BLaER1 treated with 17β-estradiol and CSF1 and Interleukin-3, amounts not matched to agents 10 nM and 100 nM (cell line): ENCODE data around the gene ACE.

Experiments
- H3K27ac ChIP-seq, 11 experiments: shearing (Covaris generic); formaldehyde crosslinking; 2 replicates each; pipeline ENCODE4 v1.8.1; 2022
- H3K27me3 ChIP-seq, 11 experiments: shearing (Covaris generic); formaldehyde crosslinking; 2 replicates each; pipeline ENCODE4 v1.8.1; 2022
- H3K36me3 ChIP-seq, 11 experiments: shearing (Covaris generic); formaldehyde crosslinking; 2 replicates each; pipeline ENCODE4 v1.8.1; 2022
- H3K4me1 ChIP-seq, 10 experiments: shearing (Covaris generic); formaldehyde crosslinking; 2 replicates each; pipeline ENCODE4 v1.8.1; 2022
- H3K4me2 ChIP-seq, 11 experiments: shearing (Covaris generic); formaldehyde crosslinking; 2 replicates each; pipeline ENCODE4 v1.8.1; 2022
- H3K4me3 ChIP-seq, 10 experiments: shearing (Covaris generic); formaldehyde crosslinking; 2 replicates each; pipeline ENCODE4 v1.8.1; 2022
- H3K9ac ChIP-seq, 11 experiments: shearing (Covaris generic); formaldehyde crosslinking; 2 replicates each; pipeline ENCODE4 v1.8.1; 2022
- H3K9me3 ChIP-seq, 11 experiments: shearing (Covaris generic); formaldehyde crosslinking; replicated peaks in 1 of 11; 2 replicates each; pipeline ENCODE4 v1.8.1; 2022
- H4K20me1 ChIP-seq, 11 experiments: shearing (Covaris generic); formaldehyde crosslinking; 2 replicates each; pipeline ENCODE4 v1.8.1; 2022
- Cebpa-rat ChIP-seq, 11 experiments: shearing (Covaris generic); IDR thresholded peaks; 2 replicates each; pipeline ENCODE4 v1.8.1; 2022

The ACE gene

GRCh38 chr17:63441654-63442053 lies 35.2 kb upstream of the ACE start:
- Histone ChIP-seq H4K20me1 (no peaks in the 10 kb centered on the region), H3K4me1 (peaks cover 32 to 72% (median 49%) of the 10 kb centered on the region in 10 experiments), H3K27ac (peak overlapping the region in 2 of 11 experiments; percentile 68 to 83; a peak in 2 of 22 replicates), H3K27me3 (peaks cover 0 to 32% (median 24%) of the 10 kb centered on the region in 11 experiments; a peak in 18 of 22 replicates), H3K4me2 (peak overlapping the region in 3 of 11 experiments; percentile 87 to 93 (median 92); a peak in 5 of 22 replicates), H3K9me3 (no peaks in the 10 kb centered on the region), H3K4me3 (no peak overlapping the region), H3K36me3 (no peaks in the 10 kb centered on the region), H3K9ac (no peak overlapping the region)
- TF ChIP-seq Cebpa-rat (IDR thresholded peaks at IDR 0.05) = no peak

GRCh38 chr17:63442074-63442473 lies 34.8 kb upstream of the ACE start:
- H3K27me3 ChIP-seq = peaks cover 0 to 36% (median 24%) of the 10 kb centered on the region in 11 experiments; a peak in 18 of 22 replicates
- peak overlapping the region in 4 of 11 experiments; percentile 1 to 93 (median 50); a peak in 6 of 22 replicates for H3K4me2 ChIP-seq
- no peak for TF ChIP-seq Cebpa-rat (IDR thresholded peaks at IDR 0.05)
- no peaks in the 10 kb centered on the region for H4K20me1 ChIP-seq
- H3K4me1 ChIP-seq = peaks cover 32 to 72% (median 48%) of the 10 kb centered on the region in 10 experiments
- H3K27ac ChIP-seq = peak overlapping the region in 2 of 11 experiments; percentile 68 to 83; a peak in 2 of 22 replicates
- H3K9me3 ChIP-seq = no peaks in the 10 kb centered on the region
- no peaks in the 10 kb centered on the region for H3K36me3 ChIP-seq
- H3K4me3 ChIP-seq = no peak overlapping the region
- H3K9ac ChIP-seq = no peak overlapping the region

- H3K4me1 ChIP-seq = peaks cover 34 to 73% (median 53%) of the 10 kb centered on the region in 10 experiments
- H3K27ac ChIP-seq = no peak overlapping the region; a peak in 1 of 22 replicates
- no peaks in the 10 kb centered on the region for H3K9me3 ChIP-seq
- H3K4me3 ChIP-seq = no peak overlapping the region
- H3K4me2 ChIP-seq = peak overlapping the region in 3 of 11 experiments; percentile 1 to 93 (median 13); a peak in 4 of 22 replicates
- H3K36me3 ChIP-seq = no peaks in the 10 kb centered on the region
- H4K20me1 ChIP-seq = no peaks in the 10 kb centered on the region
- TF ChIP-seq Cebpa-rat (IDR thresholded peaks at IDR 0.05) = no peak
- H3K27me3 ChIP-seq = peaks cover 0 to 37% (median 24%) of the 10 kb centered on the region in 11 experiments; a peak in 18 of 22 replicates
- H3K9ac ChIP-seq = no peak overlapping the region
Observed at GRCh38 chr17:63442549-63443035, 34.3 kb upstream of the ACE start.

- H3K27me3 ChIP-seq = peaks cover 0 to 37% (median 24%) of the 10 kb centered on the region in 11 experiments; a peak in 18 of 22 replicates
- H3K4me2 ChIP-seq = peak overlapping the region in 1 of 11 experiments; percentile 93; a peak in 2 of 22 replicates
- H3K4me1 ChIP-seq = peaks cover 39 to 75% (median 55%) of the 10 kb centered on the region in 10 experiments
- no peak overlapping the region for H3K9ac ChIP-seq
- H4K20me1 ChIP-seq = no peaks in the 10 kb centered on the region
- H3K4me3 ChIP-seq = no peak overlapping the region
- no peaks in the 10 kb centered on the region for H3K9me3 ChIP-seq
- H3K36me3 ChIP-seq = no peaks in the 10 kb centered on the region
- H3K27ac ChIP-seq = no peak overlapping the region
- no peak for TF ChIP-seq Cebpa-rat (IDR thresholded peaks at IDR 0.05)
Observed at GRCh38 chr17:63443053-63443452, 33.8 kb upstream of the ACE start.

GRCh38 chr17:63444457-63444856 lies 32.4 kb upstream of the ACE start:
- Histone ChIP-seq H3K27me3 (peaks cover 0 to 37% (median 24%) of the 10 kb centered on the region in 11 experiments; a peak in 18 of 22 replicates), H3K4me2 (peak overlapping the region in 3 of 11 experiments; percentile 7 to 98 (median 40); a peak in 1 of 22 replicates), H3K27ac (no peak overlapping the region), H3K36me3 (no peaks in the 10 kb centered on the region), H3K9me3 (no peaks in the 10 kb centered on the region), H4K20me1 (no peaks in the 10 kb centered on the region), H3K4me1 (peaks cover 41 to 73% (median 51%) of the 10 kb centered on the region in 10 experiments), H3K9ac (no peak overlapping the region), H3K4me3 (no peak overlapping the region)
- no peak for TF ChIP-seq Cebpa-rat (IDR thresholded peaks at IDR 0.05)

GRCh38 chr17:63445065-63445464 lies 31.8 kb upstream of the ACE start:
- no peaks in the 10 kb centered on the region for H3K36me3 ChIP-seq
- peaks cover 38 to 73% (median 51%) of the 10 kb centered on the region in 10 experiments for H3K4me1 ChIP-seq
- H3K4me2 ChIP-seq = peak overlapping the region in 6 of 11 experiments; percentile 40 to 100 (median 98); a peak in 7 of 22 replicates
- TF ChIP-seq Cebpa-rat (IDR thresholded peaks at IDR 0.05) = no peak
- peaks cover 0 to 37% (median 24%) of the 10 kb centered on the region in 11 experiments; a peak in 18 of 22 replicates for H3K27me3 ChIP-seq
- no peaks in the 10 kb centered on the region for H3K9me3 ChIP-seq
- H3K27ac ChIP-seq = no peak overlapping the region
- no peaks in the 10 kb centered on the region for H4K20me1 ChIP-seq
- H3K9ac ChIP-seq = no peak overlapping the region
- H3K4me3 ChIP-seq = no peak overlapping the region; a peak in 1 of 20 replicates

- H3K9ac ChIP-seq = peak overlapping the region; percentile 79 to 92 (median 86)
- peaks cover 40 to 73% (median 51%) of the 10 kb centered on the region in 10 experiments for H3K4me1 ChIP-seq
- H4K20me1 ChIP-seq = no peaks in the 10 kb centered on the region
- peak overlapping the region; percentile 54 to 75 (median 66); a peak in 19 of 20 replicates for H3K4me3 ChIP-seq
- H3K9me3 ChIP-seq = no peaks in the 10 kb centered on the region
- TF ChIP-seq Cebpa-rat (IDR thresholded peaks at IDR 0.05) = no peak
- peak overlapping the region in 9 of 11 experiments; percentile 23 to 97 (median 90); a peak in 16 of 22 replicates for H3K27ac ChIP-seq
- peaks cover 0 to 41% (median 24%) of the 10 kb centered on the region in 11 experiments; a peak in 18 of 22 replicates for H3K27me3 ChIP-seq
- peak overlapping the region; percentile 93 to 100 (median 98) for H3K4me2 ChIP-seq
- H3K36me3 ChIP-seq = no peaks in the 10 kb centered on the region
Observed at GRCh38 chr17:63445571-63445953, 31.3 kb upstream of the ACE start.

- Histone ChIP-seq H3K27ac (peak within 1 kb of the TSS; percentile 88 to 97 (median 92)), H3K4me1 (peaks cover 46 to 73% (median 51%) of the 10 kb centered on the region in 10 experiments), H3K9me3 (no peaks in the 10 kb centered on the region), H3K36me3 (no peaks in the 10 kb centered on the region), H3K9ac (peak within 1 kb of the TSS; percentile 79 to 92 (median 86)), H3K4me2 (peak within 1 kb of the TSS; percentile 93 to 100 (median 98)), H3K4me3 (peak within 1 kb of the TSS; percentile 54 to 75 (median 66)), H4K20me1 (no peaks in the 10 kb centered on the region), H3K27me3 (peaks cover 0 to 45% (median 24%) of the 10 kb centered on the region in 11 experiments; a peak in 18 of 22 replicates)
- no peak for TF ChIP-seq Cebpa-rat (IDR thresholded peaks at IDR 0.05)
Observed at GRCh38 chr17:63445954-63446752, 30.7 kb upstream of the ACE start, which contains the start of gene CYB561. Gene CYB561, minus strand, starts transcription at chr17:63446306. Its CDS starts 8,759 bp downstream, at chr17:63437547.
